Activated CD4-positive, alpha-beta T cell treated with anti-CD3 and anti-CD28 coated beads for 36 hours (primary cell): Measurements from ENCODE around the gene KIAA0232. TPM values are rescaled to one million over a fixed set of nuclear protein-coding genes. Genes with fewer than 3 reads are reported as not detected.
"Not testable (repeated sequence)": the region's sequence is repeated elsewhere in the genome, so short reads cannot be mapped to it uniquely, and the experiment has no call there.

Experiments
- ATAC-seq: fragments of 200-7000 bp; cut with Tn5 transposase; one replicate; pipeline ENCODE4 v1.10.0; 2021; ENCODE audit warnings: mild to moderate bottlenecking, moderate library complexity
- CTCF ChIA-PET: fragments of 350-600 bp; sonication (Branson Sonifier 250); formaldehyde crosslinking; loops from one replicate; lab custom pipeline; 2021; ENCODE audit warnings: antibody characterized with exemption; lab: Charles Lee
- POLR2A ChIA-PET: fragments of 350-600 bp; sonication (Branson Sonifier 250); formaldehyde crosslinking; loops from one replicate; lab custom pipeline; 2021; ENCODE audit warnings: antibody characterized with exemption, inconsistent platforms; lab: Charles Lee
- DNase-seq: peaks from one replicate; pipeline ENCODE4 v3.0.0-alpha.2; 2020
- H3K27ac Mint-ChIP-seq: one replicate; pipeline ENCODE4 v1.8.0; 2021; ENCODE audit warnings: mixed read lengths
- H3K27me3 Mint-ChIP-seq: one replicate; pipeline ENCODE4 v1.8.0; 2021; ENCODE audit warnings: mixed read lengths
- H3K36me3 Mint-ChIP-seq: one replicate; pipeline ENCODE4 v1.8.0; 2021; ENCODE audit warnings: low read depth, mixed read lengths
- H3K4me1 Mint-ChIP-seq: one replicate; pipeline ENCODE4 v1.8.0; 2021; ENCODE audit warnings: mixed read lengths
- H3K4me3 Mint-ChIP-seq: one replicate; pipeline ENCODE4 v1.8.0; 2021; ENCODE audit warnings: mild to moderate bottlenecking, moderate library complexity, mixed read lengths
- H3K9me3 Mint-ChIP-seq: one replicate; pipeline ENCODE4 v1.8.0; 2021; ENCODE audit warnings: low read depth, mixed read lengths
- intact Hi-C, 2 experiments: fragments of 100-400 bp; cut with DNase I in 1 of 2; cut with micrococcal nuclease in 1 of 2; formaldehyde crosslinking; loops; one replicate each; pipeline versions ENCODE4 v1.14.2 to v1.15.1; 2022 to 2024; cut with DNase I, micrococcal nuclease
- total RNA-seq, 2 experiments: library from RNA; stranded (reverse); gene quantifications; one replicate each; pipeline ENCODE4 v1.2.3, GENCODE V29; 2021

KIAA0232 gene
- total RNA-seq, 2 experiments from 2014 or later = 9.4 to 13.1 TPM

GRCh38 chr4:6779667-6780565, 2.6 kb upstream of the KIAA0232 start:
- H3K36me3 Mint-ChIP-seq = no peaks in the 10 kb centered on the region
- H3K4me1 Mint-ChIP-seq = peaks cover 46% of the 10 kb centered on the region
- CTCF ChIA-PET = interaction anchor here (1.5 kb wide), 1 partner anchor 64 kb away, joined by 3 read pairs; the partner anchor contains the start of gene BLOC1S4
- no peaks in the 10 kb centered on the region for H3K27me3 Mint-ChIP-seq
- ATAC-seq (no peak), DNase-seq (no peak)
- H3K27ac Mint-ChIP-seq = no peak overlapping the region
- H3K9me3 Mint-ChIP-seq = no peaks in the 10 kb centered on the region
- POLR2A ChIA-PET = no interaction called here
- H3K4me3 Mint-ChIP-seq = no peak overlapping the region
- intact Hi-C loops = loop anchor here (5.0 kb wide), 3 partner anchors 92 to 1662 kb away; partner anchors contain the start of genes ACOX3 (in 1 of the 2), TBC1D14 (in 1 of the 2) and TRMT44 (in 1 of the 2)

- POLR2A ChIA-PET = no interaction called here
- no peak for ATAC-seq
- H3K4me1 Mint-ChIP-seq = peaks cover 57% of the 10 kb centered on the region
- peak overlapping the region; percentile 4 for H3K27ac Mint-ChIP-seq
- peak overlapping the region; percentile 62 for H3K4me3 Mint-ChIP-seq
- intact Hi-C loops = loop anchor here (5.0 kb wide), 3 partner anchors 91 to 1661 kb away; partner anchors contain the start of genes ACOX3 (in 1 of the 2), TBC1D14 (in 1 of the 2) and TRMT44 (in 1 of the 2)
- H3K36me3 Mint-ChIP-seq = peaks cover 2% of the 10 kb centered on the region
- CTCF ChIA-PET = interaction anchor here (1.0 to 2.1 kb wide), 5 partner anchors 11 to 92 kb away, joined by 3 to 8 read pairs (median 3); partner anchors contain the start of gene BLOC1S4
- no peak for DNase-seq
- H3K27me3 Mint-ChIP-seq = no peaks in the 10 kb centered on the region
- H3K9me3 Mint-ChIP-seq = no peaks in the 10 kb centered on the region
Observed at GRCh38 chr4:6781113-6781512, 1.4 kb upstream of the KIAA0232 start.

- ChIA-PET POLR2A (no interaction called here), CTCF (interaction anchor here (1.0 to 2.1 kb wide), 5 partner anchors 12 to 92 kb away, joined by 3 to 8 read pairs (median 3); partner anchors contain the start of gene BLOC1S4)
- intact Hi-C loops = loop anchor here (5.0 kb wide), 3 partner anchors 91 to 1661 kb away; partner anchors contain the start of genes ACOX3 (in 1 of the 2), TBC1D14 (in 1 of the 2) and TRMT44 (in 1 of the 2)
Observed at GRCh38 chr4:6781561-6781960, 966 bp upstream of the KIAA0232 start.

GRCh38 chr4:6782846-6783110, 251 bp downstream of the KIAA0232 start:
- Mint-ChIP-seq H3K4me3 (no peak overlapping the region), H3K9me3 (no peaks in the 10 kb centered on the region), H3K27ac (no peak overlapping the region), H3K36me3 (peaks cover 6% of the 10 kb centered on the region), H3K27me3 (no peaks in the 10 kb centered on the region), H3K4me1 (peaks cover 52% of the 10 kb centered on the region)
- ATAC-seq (peak; percentile 5), DNase-seq (no peak)
- intact Hi-C loops = loop anchor here (1.0 to 5.0 kb wide), 19 partner anchors 62 to 1660 kb away; partner anchors contain the start of genes BLOC1S4 (in 2 of the 2), GRPEL1 (in 2 of the 2), TBC1D14 (in 2 of the 2) and ACOX3 (in 1 of the 2)
- POLR2A ChIA-PET = interaction anchor here (1.5 kb wide), 1 partner anchor 109 kb away, joined by 4 read pairs; a partner anchor contains a TSS
- CTCF ChIA-PET = interaction anchor here (2.1 to 3.8 kb wide), 2 partner anchors 63 to 92 kb away, joined by 8 to 17 read pairs; no protein-coding TSS in a partner anchor

More at GRCh38 chr4:6781561-6781960, 966 bp upstream of the KIAA0232 start:
- ATAC-seq = no peak
- peaks cover 57% of the 10 kb centered on the region for H3K4me1 Mint-ChIP-seq
- no peaks in the 10 kb centered on the region for H3K27me3 Mint-ChIP-seq
- peak overlapping the region; percentile 62 for H3K4me3 Mint-ChIP-seq
- H3K27ac Mint-ChIP-seq = peak overlapping the region; percentile 71
- DNase-seq = no peak
- H3K9me3 Mint-ChIP-seq = no peaks in the 10 kb centered on the region
- H3K36me3 Mint-ChIP-seq = peaks cover 2% of the 10 kb centered on the region

- POLR2A ChIA-PET = interaction anchor here (0.6 to 1.5 kb wide), 3 partner anchors 73 to 144 kb away, joined by 3 to 4 read pairs (median 4); a partner anchor contains a TSS
- CTCF ChIA-PET = interaction anchor here (0.6 to 3.8 kb wide), 7 partner anchors 11 to 287 kb away, joined by 3 to 17 read pairs (median 3); partner anchors contain the start of gene MRFAP1L1
- DNase-seq (peak; percentile 94), ATAC-seq (peak; percentile 82)
- Mint-ChIP-seq H3K36me3 (peaks cover 6% of the 10 kb centered on the region), H3K9me3 (no peaks in the 10 kb centered on the region), H3K27me3 (no peaks in the 10 kb centered on the region), H3K27ac (peak overlapping the region; percentile 73), H3K4me3 (peak overlapping the region; percentile 84), H3K4me1 (peaks cover 53% of the 10 kb centered on the region)
- intact Hi-C loops = loop anchor here (1.0 to 5.0 kb wide), 12 partner anchors 67 to 1659 kb away; partner anchors contain the start of genes TBC1D14 (in 2 of the 2), ACOX3 (in 1 of the 2), BLOC1S4 (in 1 of the 2) and GRPEL1 (in 1 of the 2)
Observed at GRCh38 chr4:6783111-6783981, 819 bp downstream of the KIAA0232 start.

GRCh38 chr4:6785572-6785925, 3.0 kb downstream of the KIAA0232 start:
- no peak for ATAC-seq
- no peaks in the 10 kb centered on the region for H3K9me3 Mint-ChIP-seq
- ChIA-PET POLR2A (no interaction called here), CTCF (interaction anchor here (0.7 to 3.8 kb wide), 2 partner anchors 89 to 105 kb away, joined by 3 to 17 read pairs; no protein-coding TSS in a partner anchor)
- H3K4me3 Mint-ChIP-seq = no peak overlapping the region
- H3K27me3 Mint-ChIP-seq = no peaks in the 10 kb centered on the region
- intact Hi-C loops = no loop called here
- no peak for DNase-seq
- H3K27ac Mint-ChIP-seq = no peak overlapping the region
- peaks cover 54% of the 10 kb centered on the region for H3K4me1 Mint-ChIP-seq
- peaks cover 12% of the 10 kb centered on the region for H3K36me3 Mint-ChIP-seq

- H3K9me3 Mint-ChIP-seq = peaks cover 6% of the 10 kb centered on the region
- peak overlapping the region; percentile 23 for H3K27ac Mint-ChIP-seq
- H3K36me3 Mint-ChIP-seq = peaks cover 27% of the 10 kb centered on the region
- CTCF ChIA-PET = interaction anchor here (0.7 kb wide), 1 partner anchor 9 kb away, joined by 3 read pairs; no protein-coding TSS in a partner anchor
- ATAC-seq = peak; percentile 0
- H3K27me3 Mint-ChIP-seq = no peaks in the 10 kb centered on the region
- no peak for DNase-seq
- no peak overlapping the region for H3K4me3 Mint-ChIP-seq
- intact Hi-C loops = no loop called here
- H3K4me1 Mint-ChIP-seq = peaks cover 63% of the 10 kb centered on the region
- POLR2A ChIA-PET = no interaction called here
Observed at GRCh38 chr4:6788123-6788522, 5.6 kb downstream of the KIAA0232 start.

- H3K9me3 Mint-ChIP-seq, intact Hi-C loops, ATAC-seq, DNase-seq, POLR2A ChIA-PET, H3K4me3 Mint-ChIP-seq, H3K27me3 Mint-ChIP-seq: not testable (repeated sequence)
- Mint-ChIP-seq H3K4me1 (peaks cover 60% of the 10 kb centered on the region), H3K36me3 (peaks cover 33% of the 10 kb centered on the region), H3K27ac (peak overlapping the region; percentile 70)
- CTCF ChIA-PET = interaction anchor here (1.1 kb wide), 1 partner anchor 71 kb away, joined by 3 read pairs; no protein-coding TSS in a partner anchor
Observed at GRCh38 chr4:6791245-6791644, 8.7 kb downstream of the KIAA0232 start.

GRCh38 chr4:6791796-6792195, 9.3 kb downstream of the KIAA0232 start:
- peak; percentile 59 for ATAC-seq

GRCh38 chr4:6794189-6794588, 11.7 kb downstream of the KIAA0232 start:
- Mint-ChIP-seq H3K4me3 (no peak overlapping the region), H3K27ac (no peak overlapping the region), H3K27me3 (no peaks in the 10 kb centered on the region), H3K4me1 (peaks cover 56% of the 10 kb centered on the region), H3K9me3 (peaks cover 6% of the 10 kb centered on the region), H3K36me3 (peaks cover 39% of the 10 kb centered on the region)
- ATAC-seq (no peak), DNase-seq (no peak)
- intact Hi-C loops = no loop called here
- CTCF ChIA-PET = interaction anchor here (2.3 kb wide), 1 partner anchor 10 kb away, joined by 9 read pairs; no protein-coding TSS in a partner anchor
- POLR2A ChIA-PET = interaction anchor here (0.6 kb wide), 2 partner anchors 10 to 58 kb away, joined by 3 to 5 read pairs; no protein-coding TSS in a partner anchor

More at GRCh38 chr4:6791796-6792195, 9.3 kb downstream of the KIAA0232 start:
- H3K4me1 Mint-ChIP-seq = peaks cover 62% of the 10 kb centered on the region
- H3K27me3 Mint-ChIP-seq, intact Hi-C loops, H3K4me3 Mint-ChIP-seq, DNase-seq, CTCF ChIA-PET, H3K9me3 Mint-ChIP-seq, POLR2A ChIA-PET: not testable (repeated sequence)
- H3K36me3 Mint-ChIP-seq = peaks cover 38% of the 10 kb centered on the region
- H3K27ac Mint-ChIP-seq = peak overlapping the region; percentile 70
